Activated effector memory CD4-positive, alpha-beta T cell treated with anti-CD3 and anti-CD28 coated beads, Interleukin-2, amount 50 U/mL, for 16 hours (primary cell): ENCODE data around the gene PNRC1.
"Not testable (repeated sequence)": the region's sequence is repeated elsewhere in the genome, so short reads cannot be mapped to it uniquely, and the experiment has no call there.

Experiments
- DNase-seq: peaks from one replicate; pipeline ENCODE4 v3.0.0-alpha.2; 2020

Gene PNRC1

DNA sequence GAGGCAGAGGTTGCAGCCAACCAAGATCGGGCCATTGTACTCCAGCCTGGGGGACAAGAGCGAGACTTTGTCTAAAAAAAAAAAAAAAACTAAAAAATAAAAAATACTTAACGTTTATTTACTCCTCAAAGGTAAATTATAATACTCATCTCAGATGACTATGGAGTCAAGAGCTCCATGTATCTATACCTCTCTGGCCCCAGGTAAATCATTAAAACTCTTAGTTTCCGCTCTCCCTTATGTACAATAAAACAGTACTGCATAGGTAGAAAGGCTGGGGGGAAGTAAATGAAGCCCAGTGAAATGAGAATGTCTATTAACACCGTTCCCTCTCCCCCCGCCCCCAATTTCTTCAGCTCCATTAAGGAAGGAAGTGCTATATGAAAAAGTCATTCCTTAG lies 36.2 kb downstream of the PNRC1 start:
- DNase-seq, result no peak

DNA sequence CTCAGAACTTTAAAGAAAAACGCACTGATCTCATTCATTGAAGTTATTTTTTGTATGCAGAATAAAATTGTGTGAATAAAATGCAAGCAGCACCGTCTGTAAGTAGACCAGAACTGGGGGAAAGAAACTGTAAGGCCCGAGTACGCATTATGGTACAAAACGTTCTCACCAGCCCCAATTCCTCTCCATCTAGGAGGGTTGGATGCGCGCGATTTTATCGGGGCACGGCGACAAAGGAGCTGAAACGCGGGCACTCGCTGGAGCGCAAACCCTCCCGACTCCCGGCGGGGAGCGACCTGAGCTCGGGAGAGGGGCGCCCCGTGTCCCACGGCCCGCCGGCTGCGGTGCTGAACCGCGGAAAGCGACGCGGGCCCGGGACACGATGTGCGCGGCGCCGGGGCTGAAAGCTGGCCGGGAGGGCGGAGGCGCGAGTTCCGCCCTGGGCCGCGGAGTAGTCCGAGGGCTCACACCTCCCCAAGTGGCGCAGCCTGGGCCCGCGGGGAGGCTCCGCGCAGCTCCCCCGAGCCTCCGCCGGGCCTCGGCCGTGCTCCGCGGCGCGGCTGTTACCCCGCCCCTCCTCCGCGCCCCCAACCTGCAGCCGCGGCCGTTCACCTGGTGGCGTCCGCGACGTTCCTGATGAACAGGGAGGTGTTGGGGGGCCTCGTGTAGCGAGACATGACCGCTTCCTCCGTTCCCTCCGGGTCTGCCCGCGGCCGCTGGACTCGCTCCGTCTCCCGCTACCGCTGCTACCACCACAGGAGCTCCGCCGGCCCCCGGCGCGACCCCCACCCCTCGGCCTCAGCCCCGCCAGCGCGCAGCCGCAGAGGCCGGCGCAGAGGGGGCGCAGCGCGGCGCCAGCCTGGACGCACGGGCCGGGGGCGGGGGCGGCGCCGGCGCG lies 36.9 kb downstream of the PNRC1 start, which contains the start of gene SRSF12:
SRSF12 (minus strand) TSS at position 861 of the 898 bp plus-strand sequence; CDS start at position 677, 184 bp downstream.
- peak; percentile 73 for DNase-seq

DNA sequence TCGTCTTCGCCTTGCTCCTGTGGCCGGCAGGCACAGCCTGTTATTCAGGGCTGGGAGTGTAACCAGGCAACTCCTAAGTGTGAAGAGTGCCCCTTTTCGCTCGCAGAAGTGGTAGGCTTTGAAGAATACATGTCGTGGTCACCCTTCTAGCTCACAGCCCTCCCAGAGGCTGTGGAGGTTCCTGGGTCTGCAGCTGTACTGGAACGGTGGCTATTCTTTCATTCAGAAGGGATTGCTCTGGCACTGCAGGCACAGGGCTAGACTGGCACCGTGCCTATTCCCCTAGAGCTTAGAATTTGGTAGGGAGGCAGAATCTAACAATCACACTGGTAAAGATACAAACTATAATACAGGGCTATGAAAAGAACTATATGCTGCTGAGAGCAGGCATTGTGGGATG lies 38.4 kb downstream of the PNRC1 start:
- DNase-seq, result no peak

- no peak for DNase-seq
Observed at GRCh38 chr6:89120371-89120770, 39.8 kb downstream of the PNRC1 start.

- DNase-seq, result no peak
Observed at GRCh38 chr6:89121934-89122333, 41.4 kb downstream of the PNRC1 start.

- DNase-seq, result no peak
Observed at GRCh38 chr6:89122625-89123024, 42.1 kb downstream of the PNRC1 start.

DNA sequence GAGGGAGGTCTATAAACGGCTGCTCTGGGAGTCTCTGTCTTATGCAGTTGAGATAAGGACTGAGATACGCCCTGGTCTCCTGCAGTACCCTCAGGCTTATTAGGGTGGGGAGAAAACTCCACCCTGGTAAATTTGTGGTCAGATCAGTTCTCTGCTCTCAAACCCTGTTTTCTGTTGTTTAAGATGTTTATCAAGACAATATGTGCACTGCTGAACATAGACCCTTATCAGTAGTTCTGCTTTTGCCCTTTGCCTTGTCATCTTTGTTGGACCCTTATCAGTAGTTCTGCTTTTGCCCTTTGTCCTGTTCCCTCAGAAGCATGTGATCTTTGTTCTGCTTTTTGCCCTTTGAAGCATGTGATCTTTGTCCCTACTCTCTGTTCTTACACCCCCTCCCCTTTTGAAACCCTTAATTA lies 47.7 kb downstream of the PNRC1 start:
- not testable (repeated sequence) for DNase-seq

DNA sequence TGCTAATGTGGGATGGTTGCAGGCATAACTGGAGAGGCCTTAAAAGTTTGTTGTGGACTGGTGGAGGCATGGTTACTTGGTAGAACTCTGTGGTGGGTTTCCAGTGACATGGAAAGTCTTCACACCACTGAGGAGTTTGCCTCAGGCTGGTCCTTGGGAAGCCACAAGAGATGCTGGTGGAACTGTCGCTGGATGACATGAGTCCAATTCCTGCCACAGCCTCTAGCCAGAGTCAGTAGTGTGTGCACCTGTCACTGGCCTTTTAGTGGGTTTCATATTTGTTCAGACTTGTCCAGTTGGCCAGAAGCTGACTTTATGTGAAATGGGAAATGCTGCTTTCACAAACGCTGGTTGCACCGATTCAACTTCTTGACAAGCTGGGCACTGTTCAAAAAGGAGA lies 51.0 kb downstream of the PNRC1 start:
- DNase-seq, result no peak

DNA sequence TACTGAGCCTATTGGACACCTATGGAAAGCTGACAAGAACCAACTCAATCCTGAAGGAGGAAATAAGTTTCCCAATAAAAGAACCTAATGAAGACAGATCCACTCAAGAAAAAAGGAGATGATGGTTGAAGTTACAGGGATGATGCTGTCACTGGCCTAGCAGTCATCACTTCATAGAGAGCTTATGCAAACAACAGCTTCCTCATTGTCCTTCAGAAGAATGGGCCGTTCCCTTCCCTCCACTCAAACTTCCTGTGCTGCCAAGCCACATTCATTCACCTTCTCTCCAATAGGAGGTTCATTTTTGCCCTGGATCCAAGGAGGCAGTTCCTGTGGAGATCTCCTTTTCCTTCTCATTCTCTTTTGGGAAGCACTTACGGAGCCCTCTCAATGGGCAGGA lies 51.5 kb downstream of the PNRC1 start:
- DNase-seq, result no peak

DNA sequence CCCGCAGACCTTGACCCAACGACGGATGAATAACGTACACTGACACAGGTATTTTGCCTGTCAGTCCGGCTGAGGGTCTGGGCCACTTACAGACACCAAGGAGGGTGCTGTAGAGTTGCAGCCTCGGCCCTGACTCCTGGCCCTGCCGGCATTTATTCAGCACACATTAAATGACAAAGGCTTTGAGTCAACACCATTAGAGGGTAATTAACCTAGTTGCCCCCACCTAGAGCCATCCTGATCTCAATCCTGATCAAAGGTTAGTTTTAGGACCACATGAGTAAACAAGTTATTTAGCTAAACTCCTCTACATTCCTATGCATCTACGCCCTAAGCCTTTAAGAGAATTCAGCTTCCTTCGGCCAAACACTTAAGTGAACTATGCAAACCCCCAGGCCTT lies 53.4 kb downstream of the PNRC1 start:
- no peak for DNase-seq

GRCh38 chr6:89134723-89135122 lies 54.2 kb downstream of the PNRC1 start:
- no peak for DNase-seq
